Cardiac muscle cell (in vitro differentiated cells and primary cell): Measurements from ENCODE around the gene FKBP2. TPM values are rescaled to one million over a fixed set of nuclear protein-coding genes. Genes with fewer than 3 reads are reported as not detected.

ENCODE experiments used
- DNase-seq, 2 donors: peaks; one replicate each; pipeline versions ENCODE4 v3.0.0 to v3.0.0-alpha.2; 2010 to 2017; ENCODE audit warnings: low read depth in 1 of 2, low spot score in 1 of 2
- H3K27ac ChIP-seq: fragments of 200-600 bp; sonication (generic); 2 replicates; pipeline ENCODE4 v1.5.1; 2016
- H3K27me3 ChIP-seq: fragments of 200-600 bp; sonication (generic); 2 replicates; pipeline ENCODE4 v1.6.0; 2016; ENCODE audit warnings: control low read depth
- H3K36me3 ChIP-seq: fragments of 200-600 bp; sonication (generic); 2 replicates; pipeline ENCODE4 v1.5.1; 2016; ENCODE audit warnings: control low read depth
- H3K4me1 ChIP-seq: fragments of 200-600 bp; sonication (generic); 2 replicates; pipeline ENCODE4 v1.8.1; 2017; ENCODE audit warnings: low read depth, mild to moderate bottlenecking, mixed run types
- H3K4me3 ChIP-seq: fragments of 200-600 bp; sonication (generic); 2 replicates; pipeline ENCODE4 v1.5.1; 2016; ENCODE audit warnings: mild to moderate bottlenecking
- H3K9me3 ChIP-seq: fragments of 200-600 bp; sonication (generic); 2 replicates; pipeline ENCODE4 v1.5.1; 2017; ENCODE audit warnings: low read depth, mild to moderate bottlenecking, control low read depth
- CTCF ChIP-seq: IDR thresholded peaks from 2 replicates; pipeline ENCODE4 v1.5.1; 2012; ENCODE audit warnings: low read depth, mild to moderate bottlenecking, low read length
- polyA plus RNA-seq: library from polyadenylated mRNA; unstranded; fragments of >200 nt; fragmentation: Nextera tagmentation; extraction: Ambion mirVana; gene quantifications from 2 replicates; pipeline ENCODE4 v1.2.1, GENCODE V29; 2016
- total RNA-seq: library from RNA; depleted of rRNA; stranded (reverse); fragments of >200 nt; gene quantifications from 2 replicates; pipeline ENCODE4 v1.2.3, GENCODE V29; 2016

The FKBP2 gene
- total and polyA plus RNA-seq, 2 experiments from 2014 or later, result 102 to 321 TPM

GRCh38 chr11:64220271-64220670 lies 20.6 kb upstream of the FKBP2 start:
- DNase-seq, result no peak
- no peaks in the 10 kb centered on the region for H3K27me3 ChIP-seq
- peaks cover 4% of the 10 kb centered on the region for H3K36me3 ChIP-seq
- H3K9me3 ChIP-seq, result no peaks in the 10 kb centered on the region
- no peak overlapping the region for H3K4me3 ChIP-seq
- H3K4me1 ChIP-seq, result peaks cover 6% of the 10 kb centered on the region
- H3K27ac ChIP-seq, result no peak overlapping the region
- TF ChIP-seq CTCF, result no peak

- DNase-seq, result no peak
- H3K9me3 ChIP-seq, result no peaks in the 10 kb centered on the region
- TF ChIP-seq CTCF, result no peak
- no peak overlapping the region for H3K27ac ChIP-seq
- no peak overlapping the region for H3K4me3 ChIP-seq
- H3K36me3 ChIP-seq, result peaks cover 4% of the 10 kb centered on the region
- H3K4me1 ChIP-seq, result peaks cover 9% of the 10 kb centered on the region
- no peaks in the 10 kb centered on the region for H3K27me3 ChIP-seq
These were observed 20.1 kb upstream of the FKBP2 start for GRCh38 chr11:64220798-64221197.

GRCh38 chr11:64222651-64223000 lies 18.3 kb upstream of the FKBP2 start:
- H3K9me3 ChIP-seq, result no peaks in the 10 kb centered on the region
- H3K27ac ChIP-seq, result peak overlapping the region; percentile 14
- no peaks in the 10 kb centered on the region for H3K27me3 ChIP-seq
- peaks cover 4% of the 10 kb centered on the region for H3K36me3 ChIP-seq
- no peak for DNase-seq
- peaks cover 14% of the 10 kb centered on the region for H3K4me1 ChIP-seq
- H3K4me3 ChIP-seq, result no peak overlapping the region
- TF ChIP-seq CTCF, result no peak

GRCh38 chr11:64223001-64223651 lies 17.8 kb upstream of the FKBP2 start:
- Histone ChIP-seq H3K27me3 (no peaks in the 10 kb centered on the region), H3K4me1 (peaks cover 14% of the 10 kb centered on the region), H3K4me3 (no peak overlapping the region), H3K27ac (peak overlapping the region; percentile 23), H3K9me3 (no peaks in the 10 kb centered on the region), H3K36me3 (peaks cover 4% of the 10 kb centered on the region)
- TF ChIP-seq CTCF, result no peak
- DNase-seq, result no peak

GRCh38 chr11:64224151-64224890 lies 16.6 kb upstream of the FKBP2 start:
- H3K36me3 ChIP-seq, result peaks cover 4% of the 10 kb centered on the region
- H3K4me3 ChIP-seq, result no peak overlapping the region
- H3K4me1 ChIP-seq, result peaks cover 14% of the 10 kb centered on the region
- no peak for TF ChIP-seq CTCF
- no peak for DNase-seq
- no peaks in the 10 kb centered on the region for H3K9me3 ChIP-seq
- no peaks in the 10 kb centered on the region for H3K27me3 ChIP-seq
- no peak overlapping the region for H3K27ac ChIP-seq
